Mucosa of descending colon (tissue), 3 donors: Measurements from ENCODE around the gene NTM. TPM values are rescaled to one million over a fixed set of nuclear protein-coding genes. Genes with fewer than 3 reads are reported as not detected.

Experiments used
- ATAC-seq: fragments of 200-7000 bp; cut with Tn5 transposase; one replicate; pipeline ENCODE4 v1.9.1; 2020; ENCODE audit warnings: mild to moderate bottlenecking, moderate library complexity
- DNase-seq, 3 donors: peaks; one replicate each; pipeline ENCODE4 v3.0.0-alpha.2; 2020
- H3K36me3 ChIP-seq: fragments of 200-600 bp; one replicate; pipeline ENCODE4 v1.8.0; 2021; ENCODE audit warnings: low read depth, mild to moderate bottlenecking
- H3K4me1 ChIP-seq: fragments of 200-600 bp; one replicate; pipeline ENCODE4 v1.8.0; 2021; ENCODE audit warnings: low read depth, mild to moderate bottlenecking
- H3K4me3 ChIP-seq: fragments of 200-600 bp; one replicate; pipeline ENCODE4 v1.8.0; 2021; ENCODE audit warnings: mild to moderate bottlenecking
- H3K9me3 ChIP-seq: fragments of 200-600 bp; one replicate; pipeline ENCODE4 v1.8.0; 2021; ENCODE audit warnings: mild to moderate bottlenecking
- intact Hi-C, 2 donors: fragments of 100-400 bp; cut with DNase I in 1 of 2; cut with micrococcal nuclease in 1 of 2; formaldehyde crosslinking; loops; one replicate each; pipeline versions ENCODE4 v1.11.0 to v1.11.1; 2022; cut with DNase I, micrococcal nuclease
- total RNA-seq, 3 donors: library from RNA; stranded (reverse); fragmentation: NEBNext Ultra II Directional in 2 of 3; extraction: Animal tissue kit (Norgen Biotek cat#: 25700) in 2 of 3; gene quantifications; one replicate each; pipeline versions ENCODE4 v1.2.1 to v1.2.4, GENCODE V29; 2021 to 2023
- TF ChIP-seq, protein P1 (sequence below): fragments of 200-600 bp; IDR thresholded peaks from one replicate; pipeline ENCODE4 v1.8.0; 2022; ENCODE audit warnings: antibody characterized with exemption, mild to moderate bottlenecking
- donor health status: DM: no; HTN: no; CAD: no; lungs with moderate emphysema.
- donor health status: DM: no; HTN: no; CAD: no.
- donor health status: DM: no; HTN: yes; CAD: no.

The NTM gene
- total RNA-seq, 3 donors from 2014 or later, result 0.64 to 7.7 (median 1.2) TPM

- Histone ChIP-seq H3K9me3 (no peaks in the 10 kb centered on the region), H3K4me1 (no peaks in the 10 kb centered on the region), H3K4me3 (no peak overlapping the region), H3K36me3 (no peaks in the 10 kb centered on the region)
- TF ChIP-seq, protein P1, sequence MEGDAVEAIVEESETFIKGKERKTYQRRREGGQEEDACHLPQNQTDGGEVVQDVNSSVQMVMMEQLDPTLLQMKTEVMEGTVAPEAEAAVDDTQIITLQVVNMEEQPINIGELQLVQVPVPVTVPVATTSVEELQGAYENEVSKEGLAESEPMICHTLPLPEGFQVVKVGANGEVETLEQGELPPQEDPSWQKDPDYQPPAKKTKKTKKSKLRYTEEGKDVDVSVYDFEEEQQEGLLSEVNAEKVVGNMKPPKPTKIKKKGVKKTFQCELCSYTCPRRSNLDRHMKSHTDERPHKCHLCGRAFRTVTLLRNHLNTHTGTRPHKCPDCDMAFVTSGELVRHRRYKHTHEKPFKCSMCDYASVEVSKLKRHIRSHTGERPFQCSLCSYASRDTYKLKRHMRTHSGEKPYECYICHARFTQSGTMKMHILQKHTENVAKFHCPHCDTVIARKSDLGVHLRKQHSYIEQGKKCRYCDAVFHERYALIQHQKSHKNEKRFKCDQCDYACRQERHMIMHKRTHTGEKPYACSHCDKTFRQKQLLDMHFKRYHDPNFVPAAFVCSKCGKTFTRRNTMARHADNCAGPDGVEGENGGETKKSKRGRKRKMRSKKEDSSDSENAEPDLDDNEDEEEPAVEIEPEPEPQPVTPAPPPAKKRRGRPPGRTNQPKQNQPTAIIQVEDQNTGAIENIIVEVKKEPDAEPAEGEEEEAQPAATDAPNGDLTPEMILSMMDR, result no peak
- no peak for ATAC-seq
- intact Hi-C loops, result no loop called here
- no peak for DNase-seq
These were observed 767.0 kb downstream of the NTM start for GRCh38 chr11:132137289-132137980.

DNA sequence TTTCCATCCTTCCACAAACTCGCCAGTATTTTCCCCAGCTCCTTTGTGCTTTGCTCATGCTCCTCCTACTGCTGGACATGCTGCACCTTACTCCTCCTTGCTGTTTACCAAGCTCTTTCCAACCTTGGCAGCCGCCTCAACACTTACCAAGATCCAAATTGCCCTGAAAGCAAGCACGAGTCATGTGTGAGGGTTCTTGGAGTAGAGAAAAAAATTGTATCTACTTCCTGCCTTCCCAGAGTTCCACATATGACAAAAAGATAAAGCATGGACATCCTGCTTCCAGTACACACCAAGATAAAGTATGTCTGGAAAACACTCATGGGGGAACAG lies 767.5 kb downstream of the NTM start:
- TF ChIP-seq, protein P1, result no peak
- no peak overlapping the region for H3K4me3 ChIP-seq
- H3K4me1 ChIP-seq, result no peaks in the 10 kb centered on the region
- DNase-seq, result no peak
- no peaks in the 10 kb centered on the region for H3K9me3 ChIP-seq
- H3K36me3 ChIP-seq, result no peaks in the 10 kb centered on the region
- intact Hi-C loops, result no loop called here
- no peak for ATAC-seq

GRCh38 chr11:132139181-132139580 lies 768.8 kb downstream of the NTM start:
- intact Hi-C loops, result no loop called here
- Histone ChIP-seq H3K4me1 (no peaks in the 10 kb centered on the region), H3K9me3 (no peaks in the 10 kb centered on the region), H3K36me3 (no peaks in the 10 kb centered on the region), H3K4me3 (no peak overlapping the region)
- no peak for ATAC-seq
- TF ChIP-seq, protein P1, result no peak
- DNase-seq, result no peak

DNA sequence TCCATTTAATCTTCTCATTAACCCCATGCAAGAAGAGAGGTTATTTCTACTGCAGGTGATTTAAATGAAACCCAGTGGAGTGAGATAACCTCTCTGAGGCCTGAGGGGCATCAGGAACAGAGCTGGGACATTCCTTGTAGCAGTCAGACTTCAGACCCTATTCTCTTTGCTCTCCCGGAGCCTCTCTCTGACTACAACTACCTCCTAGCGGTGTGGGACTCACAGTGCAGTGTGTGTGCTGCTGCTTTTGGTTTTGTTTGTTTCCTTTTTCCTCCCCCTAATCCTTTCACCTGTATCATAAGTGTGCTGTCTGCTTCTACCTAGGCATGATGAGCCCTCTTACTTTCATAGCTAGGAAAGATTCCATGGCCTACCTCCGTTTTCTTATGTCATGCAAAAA lies 769.6 kb downstream of the NTM start:
- DNase-seq (no peak), ATAC-seq (no peak)
- Histone ChIP-seq H3K36me3 (no peaks in the 10 kb centered on the region), H3K4me3 (no peak overlapping the region), H3K9me3 (no peaks in the 10 kb centered on the region), H3K4me1 (no peaks in the 10 kb centered on the region)
- TF ChIP-seq, protein P1, result no peak
- intact Hi-C loops, result no loop called here

GRCh38 chr11:132142121-132142520 lies 771.7 kb downstream of the NTM start:
- no peak for DNase-seq
- Histone ChIP-seq H3K9me3 (no peaks in the 10 kb centered on the region), H3K4me1 (no peaks in the 10 kb centered on the region), H3K36me3 (no peaks in the 10 kb centered on the region), H3K4me3 (no peak overlapping the region)
- TF ChIP-seq, protein P1, result no peak
- ATAC-seq, result no peak
- intact Hi-C loops, result no loop called here

- TF ChIP-seq, protein P1, result no peak
- DNase-seq (no peak), ATAC-seq (no peak)
- H3K9me3 ChIP-seq, result no peaks in the 10 kb centered on the region
- H3K36me3 ChIP-seq, result no peaks in the 10 kb centered on the region
- H3K4me3 ChIP-seq, result no peak overlapping the region
- no peaks in the 10 kb centered on the region for H3K4me1 ChIP-seq
- intact Hi-C loops, result no loop called here
These were observed 772.1 kb downstream of the NTM start for GRCh38 chr11:132142554-132142953.
